GM10248 (cell line): ENCODE results near the gene SPINK5.

Experiments used
- CTCF ChIA-PET: fragments of 300-600 bp; sonication (Branson Sonifier 250); formaldehyde crosslinking; extraction: SDS; loops from one replicate; lab custom pipeline; 2021; ENCODE audit warnings: antibody characterized with exemption; lab: Yijun Ruan, JAX
- POLR2A ChIA-PET: fragments of 350-650 bp; sonication (Branson Sonifier 250); formaldehyde crosslinking; extraction: SDS; loops from one replicate; lab custom pipeline; 2020; ENCODE audit warnings: antibody characterized with exemption; lab: Yijun Ruan, JAX
- DNase-seq: peaks from one replicate; pipeline ENCODE4 v3.0.0; 2012; ENCODE audit errors: extremely low spot score
- CTCF ChIP-seq: IDR thresholded peaks from 2 replicates; pipeline ENCODE4 v1.5.1; 2012; ENCODE audit warnings: mild to moderate bottlenecking, low read depth; ENCODE audit errors: extremely low read depth, missing control alignments, control extremely low read depth

SPINK5 gene

DNA sequence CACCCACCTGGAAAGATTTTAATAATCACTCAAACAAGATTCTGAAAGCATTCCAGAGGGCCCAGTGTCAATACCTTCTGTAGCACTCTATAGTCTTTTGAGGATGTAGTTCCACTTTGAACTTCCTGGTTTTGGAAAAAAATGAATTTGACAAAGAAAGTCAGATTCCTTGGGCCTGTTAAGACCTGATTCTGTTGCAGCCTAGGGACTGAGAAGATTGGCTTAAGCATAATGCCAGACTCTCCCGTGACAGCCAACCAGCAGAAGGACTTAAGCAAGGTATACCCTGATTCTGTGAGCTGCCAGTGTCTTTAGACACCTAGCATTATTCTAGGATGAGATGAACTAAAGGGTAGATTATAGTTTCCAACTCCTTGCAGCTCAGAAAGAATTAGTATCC is 6.8 kb downstream of the SPINK5 start:
- no peak for DNase-seq
- no peak for TF ChIP-seq CTCF
- POLR2A ChIA-PET, result no interaction called here
- CTCF ChIA-PET, result interaction anchor here (2.1 kb wide), 1 partner anchor 15 kb away, joined by 6 read pairs; no protein-coding TSS in a partner anchor

DNA sequence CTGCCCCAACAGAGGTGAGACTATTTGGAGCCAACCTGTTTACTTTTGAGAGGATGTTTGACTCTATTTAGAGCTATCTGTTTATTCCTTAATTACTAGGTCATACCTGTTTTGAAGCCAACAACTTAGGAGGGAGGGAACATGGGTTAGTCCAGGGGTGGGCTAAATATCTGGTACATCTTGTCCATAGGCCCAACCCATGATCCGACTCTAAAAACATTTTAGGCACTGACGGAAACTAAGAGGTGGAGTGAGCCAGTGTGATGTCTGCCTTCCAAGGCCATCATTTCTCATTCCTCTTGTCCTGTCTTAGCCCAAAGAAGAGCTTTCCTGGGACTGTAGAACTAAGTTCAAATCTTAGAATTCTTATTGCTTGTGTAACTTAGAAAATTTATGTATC is 8.4 kb downstream of the SPINK5 start:
- ChIA-PET POLR2A (no interaction called here), CTCF (interaction anchor here (1.0 to 2.1 kb wide), 2 partner anchors 9 to 13 kb away, joined by 3 to 6 read pairs; no protein-coding TSS in a partner anchor)
- no peak for DNase-seq
- no peak for TF ChIP-seq CTCF

- DNase-seq, result no peak
- CTCF ChIA-PET, result interaction anchor here (0.9 kb wide), 1 partner anchor 11 kb away, joined by 3 read pairs; no protein-coding TSS in a partner anchor
- no peak for TF ChIP-seq CTCF
- POLR2A ChIA-PET, result no interaction called here
Measured at GRCh38 chr5:148075529-148075928, 11.7 kb downstream of the SPINK5 start.

- TF ChIP-seq CTCF, result no peak
- ChIA-PET POLR2A (no interaction called here), CTCF (interaction anchor here (1.1 kb wide), 1 partner anchor 11 kb away, joined by 3 read pairs; no protein-coding TSS in a partner anchor)
- no peak for DNase-seq
Measured at GRCh38 chr5:148083203-148083602, 19.4 kb downstream of the SPINK5 start.

- ChIA-PET POLR2A (no interaction called here), CTCF (interaction anchor here (0.7 to 2.1 kb wide), 3 partner anchors 10 to 13 kb away, joined by 3 to 6 read pairs (median 3); no protein-coding TSS in a partner anchor)
- DNase-seq, result no peak
- no peak for TF ChIP-seq CTCF
Measured at GRCh38 chr5:148084269-148084668, 20.5 kb downstream of the SPINK5 start.

DNA sequence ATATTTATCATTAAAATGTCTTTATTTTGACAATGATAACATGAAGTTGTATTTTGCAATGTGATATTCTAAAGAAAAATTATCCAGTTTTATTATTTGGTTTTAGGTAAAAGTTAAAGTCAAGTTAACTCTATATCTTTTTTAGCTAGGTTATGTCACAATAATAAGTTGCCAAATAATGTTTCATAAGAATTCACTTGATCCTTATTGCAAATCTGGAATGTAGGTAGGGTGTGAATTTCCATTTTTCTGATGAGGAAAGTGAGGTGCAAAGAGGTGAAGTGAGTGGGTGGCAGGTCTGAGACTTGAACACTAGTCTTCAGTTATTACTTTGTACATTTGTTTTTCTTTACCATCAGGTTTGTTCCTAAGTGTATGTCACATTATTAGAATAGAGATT is 21.5 kb downstream of the SPINK5 start:
- DNase-seq, result no peak
- CTCF ChIA-PET, result interaction anchor here (1.5 to 2.4 kb wide), 3 partner anchors 14 to 74 kb away, joined by 3 to 9 read pairs (median 6); no protein-coding TSS in a partner anchor
- TF ChIP-seq CTCF, result no peak
- POLR2A ChIA-PET, result no interaction called here
